ENCODE measurements around the gene ZFYVE16. TPM values are rescaled to one million over a fixed set of nuclear protein-coding genes. Genes with fewer than 3 reads are reported as not detected.

Gene ZFYVE16
- total RNA-seq, 1 experiment from 2014 or later, result 50.2 TPM

GRCh38 chr5:80372780-80373179, 35.1 kb upstream of the ZFYVE16 start:
- intact Hi-C loops (cut with micrococcal nuclease; ENCODE audit: unreplicated experiment), result no loop called here
- TF ChIP-seq CTCF (IDR thresholded peaks at IDR 0.05; ENCODE audit: insufficient read depth in 1 of 2, low read depth in 1 of 2, low read length in 1 of 2, severe bottlenecking in 1 of 2, unreplicated experiment in 1 of 2), result no peak
- CTCF ChIA-PET, result no interaction called here
- Mint-ChIP-seq H3K4me1 (ENCODE audit: low read depth, unreplicated experiment) (peaks cover 7% of the 10 kb centered on the region), H3K36me3 (ENCODE audit: insufficient read depth, unreplicated experiment) (no peaks in the 10 kb centered on the region), H3K4me3 (ENCODE audit: unreplicated experiment) (no peak overlapping the region), H3K27me3 (ENCODE audit: insufficient read depth, unreplicated experiment) (peaks cover 3% of the 10 kb centered on the region), H3K9me3 (ENCODE audit: unreplicated experiment) (no peaks in the 10 kb centered on the region), H3K27ac (ENCODE audit: unreplicated experiment) (no peak overlapping the region)
- Histone ChIP-seq H3K27me3 (replicated peaks; ENCODE audit: control insufficient read depth, insufficient read depth, low read length) (no peaks in the 10 kb centered on the region), H3K36me3 (ENCODE audit: control insufficient read depth, insufficient read depth, low read length) (no peaks in the 10 kb centered on the region), H3K9me3 (no peaks in the 10 kb centered on the region), H3K4me1 (no peaks in the 10 kb centered on the region), H3K4me3 (ENCODE audit: low read depth, low read length) (no peak overlapping the region)
- no TSS peak for BruUV-seq (replicated peaks)
- no peak for DNase-seq
- POLR2A ChIA-PET, result no interaction called here

- H3K27me3 ChIP-seq (replicated peaks; ENCODE audit: control insufficient read depth, insufficient read depth, low read length), result no peaks in the 10 kb centered on the region
- H3K27me3 Mint-ChIP-seq (ENCODE audit: insufficient read depth, unreplicated experiment), result peaks cover 3% of the 10 kb centered on the region
- peaks cover 7% of the 10 kb centered on the region for H3K4me1 Mint-ChIP-seq (ENCODE audit: low read depth, unreplicated experiment)
- no peak for DNase-seq
- H3K36me3 ChIP-seq (ENCODE audit: control insufficient read depth, insufficient read depth, low read length), result no peaks in the 10 kb centered on the region
- CTCF ChIA-PET, result no interaction called here
- H3K27ac Mint-ChIP-seq (ENCODE audit: unreplicated experiment), result no peak overlapping the region
- no peaks in the 10 kb centered on the region for H3K9me3 Mint-ChIP-seq (ENCODE audit: unreplicated experiment)
- no peaks in the 10 kb centered on the region for H3K36me3 Mint-ChIP-seq (ENCODE audit: insufficient read depth, unreplicated experiment)
- intact Hi-C loops (cut with micrococcal nuclease; ENCODE audit: unreplicated experiment), result no loop called here
- BruUV-seq (replicated peaks), result no TSS peak
- no peak overlapping the region for H3K4me3 Mint-ChIP-seq (ENCODE audit: unreplicated experiment)
- no peak overlapping the region for H3K4me3 ChIP-seq (ENCODE audit: low read depth, low read length)
- POLR2A ChIA-PET, result no interaction called here
- TF ChIP-seq CTCF (IDR thresholded peaks at IDR 0.05; ENCODE audit: insufficient read depth in 1 of 2, low read depth in 1 of 2, low read length in 1 of 2, severe bottlenecking in 1 of 2, unreplicated experiment in 1 of 2), result no peak
- H3K9me3 ChIP-seq, result no peaks in the 10 kb centered on the region
- H3K4me1 ChIP-seq, result no peaks in the 10 kb centered on the region
Observed at GRCh38 chr5:80374188-80374587, 33.7 kb upstream of the ZFYVE16 start.

GRCh38 chr5:80376557-80376956, 31.3 kb upstream of the ZFYVE16 start:
- Histone ChIP-seq H3K4me3 (ENCODE audit: low read depth, low read length) (no peak overlapping the region), H3K27me3 (replicated peaks; ENCODE audit: control insufficient read depth, insufficient read depth, low read length) (no peaks in the 10 kb centered on the region), H3K4me1 (no peaks in the 10 kb centered on the region), H3K36me3 (ENCODE audit: control insufficient read depth, insufficient read depth, low read length) (no peaks in the 10 kb centered on the region), H3K9me3 (no peaks in the 10 kb centered on the region)
- Mint-ChIP-seq H3K4me1 (ENCODE audit: low read depth, unreplicated experiment) (no peaks in the 10 kb centered on the region), H3K9me3 (ENCODE audit: unreplicated experiment) (no peaks in the 10 kb centered on the region), H3K27ac (ENCODE audit: unreplicated experiment) (no peak overlapping the region), H3K27me3 (ENCODE audit: insufficient read depth, unreplicated experiment) (peaks cover 3% of the 10 kb centered on the region), H3K36me3 (ENCODE audit: insufficient read depth, unreplicated experiment) (no peaks in the 10 kb centered on the region), H3K4me3 (ENCODE audit: unreplicated experiment) (no peak overlapping the region)
- TF ChIP-seq CTCF (IDR thresholded peaks at IDR 0.05; ENCODE audit: insufficient read depth in 1 of 2, low read depth in 1 of 2, low read length in 1 of 2, severe bottlenecking in 1 of 2, unreplicated experiment in 1 of 2), result no peak
- intact Hi-C loops (cut with micrococcal nuclease; ENCODE audit: unreplicated experiment), result no loop called here
- BruUV-seq (replicated peaks), result no TSS peak
- ChIA-PET CTCF (no interaction called here), POLR2A (no interaction called here)
- DNase-seq, result no peak
